MM.1S (cell line): ENCODE data around the gene PPP2R2C.

Experiments
- DNase-seq: peaks from one replicate; pipeline ENCODE4 v3.0.0-alpha.2; 2015
- H2AFZ ChIP-seq: fragments of 300-600 bp; sonication (generic); 2 replicates; pipeline ENCODE4 v1.6.0; 2016; ENCODE audit warnings: antibody characterized with exemption, low read length
- H3F3A ChIP-seq: fragments of 300-600 bp; sonication (generic); 2 replicates; pipeline ENCODE4 v1.6.1; 2016; ENCODE audit warnings: mild to moderate bottlenecking, antibody characterized with exemption, low read length, moderate library complexity, mixed read lengths; ENCODE audit not compliant: insufficient read depth
- H3K27ac ChIP-seq: fragments of 300-600 bp; sonication (generic); 2 replicates; pipeline ENCODE4 v1.5.1; 2016; ENCODE audit warnings: mild to moderate bottlenecking, low read length
- H3K27me3 ChIP-seq: fragments of 300-600 bp; sonication (generic); replicated peaks from 2 replicates; pipeline ENCODE4 v1.6.0; 2016; ENCODE audit warnings: low read length; ENCODE audit not compliant: insufficient read depth
- H3K36me3 ChIP-seq: fragments of 300-600 bp; sonication (generic); replicated peaks from 2 replicates; pipeline ENCODE4 v1.6.1; 2016; ENCODE audit warnings: mild to moderate bottlenecking, low read length, mixed read lengths; ENCODE audit not compliant: insufficient read depth
- H3K4me1 ChIP-seq: fragments of 300-600 bp; sonication (generic); 2 replicates; pipeline ENCODE4 v1.6.1; 2016; ENCODE audit warnings: low read length, mixed read lengths
- H3K4me2 ChIP-seq: fragments of 300-600 bp; sonication (generic); 2 replicates; pipeline ENCODE4 v1.6.0; 2016; ENCODE audit warnings: low read depth, low read length
- H3K4me3 ChIP-seq: fragments of 300-600 bp; sonication (generic); 2 replicates; pipeline ENCODE4 v1.5.1; 2016; ENCODE audit warnings: low read length, mixed read lengths
- H3K79me2 ChIP-seq: fragments of 300-600 bp; sonication (generic); 2 replicates; pipeline ENCODE4 v1.6.1; 2016; ENCODE audit warnings: mixed run types, low read length, mixed read lengths
- H3K9ac ChIP-seq: fragments of 300-600 bp; sonication (generic); 2 replicates; pipeline ENCODE4 v1.6.1; 2016; ENCODE audit warnings: low read length, mixed read lengths
- H3K9me2 ChIP-seq: fragments of 300-600 bp; sonication (generic); replicated peaks from 2 replicates; pipeline ENCODE4 v1.6.1; 2016; ENCODE audit warnings: mild to moderate bottlenecking, low read length, mixed read lengths; ENCODE audit not compliant: insufficient read depth
- H3K9me3 ChIP-seq: fragments of 300-600 bp; sonication (generic); replicated peaks from 2 replicates; pipeline ENCODE4 v1.6.1; 2016; ENCODE audit warnings: mild to moderate bottlenecking, low read length, mixed read lengths; ENCODE audit not compliant: insufficient read depth
- H4K20me1 ChIP-seq: fragments of 300-600 bp; sonication (generic); 2 replicates; pipeline ENCODE4 v1.6.1; 2016; ENCODE audit warnings: mild to moderate bottlenecking, low read length, moderate library complexity, mixed read lengths; ENCODE audit not compliant: insufficient read depth
- EZH2 ChIP-seq: fragments of 300-600 bp; sonication (generic); optimal IDR thresholded peaks from 2 replicates; pipeline ENCODE3; 2017; ENCODE audit warnings: low read depth, mild to moderate bottlenecking, antibody characterized with exemption, low read length, mixed read lengths
- EZH2phosphoT487 ChIP-seq: fragments of 300-600 bp; sonication (generic); IDR thresholded peaks from 2 replicates; pipeline ENCODE4 v1.6.1; 2018; ENCODE audit warnings: antibody characterized with exemption, low read length
- TF ChIP-seq, protein P1 (sequence below): fragments of 300-600 bp; sonication (generic); IDR thresholded peaks from 2 replicates; pipeline ENCODE4 v1.5.1; 2016; ENCODE audit warnings: antibody characterized with exemption, low read length, mixed read lengths

The PPP2R2C gene

DNA sequence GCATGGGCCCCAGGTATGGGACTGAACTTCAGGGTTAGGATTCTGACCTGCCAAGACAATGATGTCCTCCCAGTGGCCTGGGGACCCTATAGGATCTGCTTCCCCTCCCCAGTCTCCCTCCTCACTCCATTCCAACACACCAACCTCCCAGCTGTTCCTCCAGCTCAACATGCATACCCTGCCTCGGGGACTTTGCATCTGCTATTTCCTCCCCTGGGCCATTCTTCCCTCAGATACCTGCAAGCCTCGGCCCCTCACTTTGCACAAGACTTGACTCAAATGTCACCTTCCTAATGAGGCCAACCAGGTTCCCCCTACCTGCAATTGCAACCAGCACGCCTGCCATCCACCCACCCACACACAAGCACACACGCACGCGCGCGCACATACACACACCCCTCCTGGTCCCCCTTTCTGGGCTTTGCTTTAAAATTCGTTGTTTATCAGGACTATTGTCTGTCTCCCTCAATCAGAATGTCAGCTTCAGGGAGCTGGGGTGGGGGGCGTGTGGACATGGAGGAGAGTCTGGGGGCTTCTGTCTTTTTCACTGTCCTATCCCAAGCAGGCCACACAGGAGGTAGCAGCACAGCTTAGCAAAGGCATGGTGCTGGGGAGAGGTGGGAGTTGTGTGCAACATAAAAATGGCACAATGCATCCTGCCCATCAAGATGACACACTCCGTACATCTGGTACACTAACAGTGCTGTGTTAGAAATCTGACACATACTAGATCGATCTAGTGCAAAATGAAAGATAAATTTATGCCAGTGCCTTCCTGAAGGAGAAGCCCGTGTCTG is 20.6 kb upstream of the PPP2R2C start:
- H3K79me2 ChIP-seq: no peaks in the 10 kb centered on the region
- peaks cover 78% of the 10 kb centered on the region for H3K27me3 ChIP-seq
- no peak overlapping the region for H3K27ac ChIP-seq
- H3K36me3 ChIP-seq: no peaks in the 10 kb centered on the region
- no peak overlapping the region for H3K4me3 ChIP-seq
- no peaks in the 10 kb centered on the region for H3F3A ChIP-seq
- no peak overlapping the region for H3K4me2 ChIP-seq
- no peak overlapping the region for H2AFZ ChIP-seq
- no peaks in the 10 kb centered on the region for H3K4me1 ChIP-seq
- DNase-seq: no peak
- TF ChIP-seq, protein P1, sequence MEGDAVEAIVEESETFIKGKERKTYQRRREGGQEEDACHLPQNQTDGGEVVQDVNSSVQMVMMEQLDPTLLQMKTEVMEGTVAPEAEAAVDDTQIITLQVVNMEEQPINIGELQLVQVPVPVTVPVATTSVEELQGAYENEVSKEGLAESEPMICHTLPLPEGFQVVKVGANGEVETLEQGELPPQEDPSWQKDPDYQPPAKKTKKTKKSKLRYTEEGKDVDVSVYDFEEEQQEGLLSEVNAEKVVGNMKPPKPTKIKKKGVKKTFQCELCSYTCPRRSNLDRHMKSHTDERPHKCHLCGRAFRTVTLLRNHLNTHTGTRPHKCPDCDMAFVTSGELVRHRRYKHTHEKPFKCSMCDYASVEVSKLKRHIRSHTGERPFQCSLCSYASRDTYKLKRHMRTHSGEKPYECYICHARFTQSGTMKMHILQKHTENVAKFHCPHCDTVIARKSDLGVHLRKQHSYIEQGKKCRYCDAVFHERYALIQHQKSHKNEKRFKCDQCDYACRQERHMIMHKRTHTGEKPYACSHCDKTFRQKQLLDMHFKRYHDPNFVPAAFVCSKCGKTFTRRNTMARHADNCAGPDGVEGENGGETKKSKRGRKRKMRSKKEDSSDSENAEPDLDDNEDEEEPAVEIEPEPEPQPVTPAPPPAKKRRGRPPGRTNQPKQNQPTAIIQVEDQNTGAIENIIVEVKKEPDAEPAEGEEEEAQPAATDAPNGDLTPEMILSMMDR: no peak
- TF ChIP-seq EZH2phosphoT487 (no peak), EZH2 (no peak)
- H3K9me2 ChIP-seq: no peaks in the 10 kb centered on the region
- H3K9me3 ChIP-seq: no peaks in the 10 kb centered on the region
- no peaks in the 10 kb centered on the region for H4K20me1 ChIP-seq
- H3K9ac ChIP-seq: no peak overlapping the region

DNA sequence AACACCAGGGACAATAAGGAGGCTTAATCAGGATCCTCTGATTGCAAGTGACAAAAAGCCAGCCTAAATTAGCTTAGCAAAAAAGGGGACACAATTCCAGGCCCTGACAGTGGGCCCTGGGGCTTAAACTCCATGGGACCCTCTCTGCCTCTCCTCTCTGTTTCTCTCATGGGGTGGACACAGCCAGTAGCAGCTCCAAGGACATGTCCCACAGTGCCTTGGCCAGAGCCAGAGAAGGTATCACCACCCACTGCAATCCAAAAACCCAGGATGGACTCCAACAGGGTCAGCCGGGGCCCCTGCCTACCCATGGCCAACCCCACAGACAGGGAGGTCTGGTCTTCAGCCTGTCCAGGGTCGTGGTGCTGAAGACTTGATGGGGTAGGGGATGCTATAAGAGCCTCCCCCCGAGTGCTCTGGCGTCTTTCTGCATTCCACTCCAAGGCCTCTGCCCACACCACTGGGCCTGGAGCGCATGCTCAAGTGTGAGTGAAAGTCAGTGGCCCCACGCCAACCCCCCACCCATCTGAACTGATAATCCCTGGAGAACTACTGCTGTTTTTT is 19.7 kb upstream of the PPP2R2C start:
- Histone ChIP-seq H3K4me1 (no peaks in the 10 kb centered on the region), H4K20me1 (no peaks in the 10 kb centered on the region), H3K36me3 (no peaks in the 10 kb centered on the region), H3K9me2 (no peaks in the 10 kb centered on the region), H3K4me3 (no peak overlapping the region), H2AFZ (no peak overlapping the region), H3K9me3 (no peaks in the 10 kb centered on the region), H3K4me2 (no peak overlapping the region), H3K27ac (no peak overlapping the region), H3K9ac (no peak overlapping the region), H3K79me2 (no peaks in the 10 kb centered on the region), H3K27me3 (peaks cover 79% of the 10 kb centered on the region), H3F3A (no peaks in the 10 kb centered on the region)
- TF ChIP-seq EZH2phosphoT487: no peak
- no peak for TF ChIP-seq EZH2
- TF ChIP-seq, protein P1: no peak
- DNase-seq: no peak

DNA sequence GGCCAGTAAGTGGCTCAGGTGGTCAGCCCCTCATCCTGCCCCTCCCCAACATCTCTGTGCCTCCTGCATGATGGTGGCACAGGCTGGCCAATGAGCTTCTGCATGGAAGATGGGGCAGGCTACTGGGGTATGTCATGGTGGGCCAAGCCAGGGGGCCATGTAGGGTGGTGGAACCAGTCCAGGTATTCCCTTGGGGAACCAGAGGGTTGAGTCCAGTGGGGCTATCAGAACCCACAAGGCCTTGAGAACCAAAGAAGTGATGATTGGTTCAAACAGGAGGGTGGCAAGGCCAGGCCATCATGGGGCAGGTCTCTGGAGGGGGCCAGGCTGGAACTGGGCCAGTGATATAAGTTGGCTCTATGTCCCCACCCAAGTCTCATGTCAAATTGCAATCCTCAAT is 18.8 kb upstream of the PPP2R2C start:
- TF ChIP-seq EZH2 (no peak), EZH2phosphoT487 (no peak)
- TF ChIP-seq, protein P1: no peak
- peaks cover 83% of the 10 kb centered on the region for H3K27me3 ChIP-seq

More for the DNA sequence above, 18.8 kb upstream of the PPP2R2C start:
- H2AFZ ChIP-seq: no peak overlapping the region
- no peak overlapping the region for H3K4me3 ChIP-seq
- H4K20me1 ChIP-seq: no peaks in the 10 kb centered on the region
- no peak overlapping the region for H3K27ac ChIP-seq
- H3K9me3 ChIP-seq: no peaks in the 10 kb centered on the region
- DNase-seq: no peak
- H3K9ac ChIP-seq: no peak overlapping the region
- no peaks in the 10 kb centered on the region for H3K9me2 ChIP-seq
- no peaks in the 10 kb centered on the region for H3K36me3 ChIP-seq
- H3K4me1 ChIP-seq: no peaks in the 10 kb centered on the region
- no peaks in the 10 kb centered on the region for H3K79me2 ChIP-seq
- no peaks in the 10 kb centered on the region for H3F3A ChIP-seq
- H3K4me2 ChIP-seq: no peak overlapping the region
